SH-SY5Y (cell line): ENCODE data around the gene DDX60.

Source experiments
- GATA2 ChIP-seq: IDR thresholded peaks from 2 replicates; pipeline ENCODE4 v1.6.1; 2011; ENCODE audit warnings: mild to moderate bottlenecking, low read depth, low read length
- GATA3 ChIP-seq: IDR thresholded peaks from 2 replicates; pipeline ENCODE4 v1.6.1; 2011; ENCODE audit warnings: low read depth, mild to moderate bottlenecking, low read length, moderate library complexity

DDX60 gene

GRCh38 chr4:168248176-168248710, 70.3 kb downstream of the DDX60 start:
- TF ChIP-seq GATA2 (no peak), GATA3 (no peak)

- TF ChIP-seq GATA3 (no peak), GATA2 (no peak)
Measured at GRCh38 chr4:168247603-168248002, 70.9 kb downstream of the DDX60 start.

GRCh38 chr4:168241953-168242352, 76.6 kb downstream of the DDX60 start:
- no peak for TF ChIP-seq GATA2
- TF ChIP-seq GATA3 = no peak

GRCh38 chr4:168240821-168241220, 77.7 kb downstream of the DDX60 start:
- TF ChIP-seq GATA2 (no peak), GATA3 (no peak)

- TF ChIP-seq GATA3 (no peak), GATA2 (no peak)
Measured at GRCh38 chr4:168221301-168221700, 97.3 kb downstream of the DDX60 start.

- TF ChIP-seq GATA2 (no peak), GATA3 (no peak)
Measured at GRCh38 chr4:168220893-168221292, 97.7 kb downstream of the DDX60 start.

- TF ChIP-seq GATA3 (no peak), GATA2 (no peak)
Measured at GRCh38 chr4:168218645-168219044, 99.9 kb downstream of the DDX60 start.

- TF ChIP-seq GATA2 = no peak
- no peak for TF ChIP-seq GATA3
Measured at GRCh38 chr4:168212656-168213055, 105.9 kb downstream of the DDX60 start.

- no peak for TF ChIP-seq GATA2
- no peak for TF ChIP-seq GATA3
Measured at GRCh38 chr4:168208957-168209614, 109.5 kb downstream of the DDX60 start.

- no peak for TF ChIP-seq GATA3
Measured at GRCh38 chr4:168203233-168203911, 115.2 kb downstream of the DDX60 start.

- no peak for TF ChIP-seq GATA3
- no peak for TF ChIP-seq GATA2
Measured at GRCh38 chr4:168200685-168201084, 117.9 kb downstream of the DDX60 start.

- no peak for TF ChIP-seq GATA3
- no peak for TF ChIP-seq GATA2
Measured at GRCh38 chr4:168199260-168199957, 119.1 kb downstream of the DDX60 start.

- TF ChIP-seq GATA2 (no peak), GATA3 (no peak)
Measured at GRCh38 chr4:168197926-168198325, 120.6 kb downstream of the DDX60 start.

GRCh38 chr4:168188754-168189153, 129.8 kb downstream of the DDX60 start:
- TF ChIP-seq GATA3 (no peak), GATA2 (no peak)

- no peak for TF ChIP-seq GATA2
- TF ChIP-seq GATA3 = no peak
Measured at GRCh38 chr4:168183717-168184571, 134.6 kb downstream of the DDX60 start.

- no peak for TF ChIP-seq GATA2
- TF ChIP-seq GATA3 = no peak
Measured at GRCh38 chr4:168177546-168178149, 140.9 kb downstream of the DDX60 start.
